K562 (cell line): ENCODE data around the gene GRK4. TPM values are rescaled to one million over a fixed set of nuclear protein-coding genes. Genes with fewer than 3 reads are reported as not detected.

ENCODE experiments used
- ATAC-seq: fragments of 200-7000 bp; cut with Tn5 transposase; 3 replicates; pipeline ENCODE4 v1.9.1; 2020; ENCODE audit warnings: moderate library complexity
- BruUV-seq: library from RNA; stranded (reverse); fragments of 400-500 nt; replicated peaks from 2 replicates; lab custom pipeline; 2021; lab: Mats Ljungman, UMichigan
- CTCF ChIA-PET: fragments of 300-600 bp; formaldehyde crosslinking; extraction: SDS; loops from one replicate; lab custom pipeline; 2021; ENCODE audit warnings: low intra/inter-chr PET ratio; lab: Yijun Ruan, JAX
- POLR2A ChIA-PET: fragments of 300-600, 350-650 bp; sonication (Branson Sonifier 250); formaldehyde crosslinking; extraction: SDS; loops from one replicate; lab custom pipeline; 2021; ENCODE audit warnings: antibody characterized with exemption, inconsistent platforms; lab: Yijun Ruan, JAX
- DNase-seq, 4 experiments: peaks; one replicate each; pipeline versions ENCODE4 v3.0.0 to v3.0.0-alpha.2; 2011 to 2018; ENCODE audit warnings: low spot score in 3 of 4, mixed read lengths in 3 of 4; ENCODE audit errors: extremely low read depth in 1 of 4
- FAIRE-seq: peaks from 2 replicates; lab custom pipeline; 2011; peaks lifted over from hg19 to GRCh38; lab: Jason Lieb, UNC
- H2AFZ ChIP-seq: 2 replicates; pipeline ENCODE4 v1.6.0; 2011; ENCODE audit warnings: low read depth, low read length, control low read depth, inconsistent platforms
- H3K27ac ChIP-seq: fragments of 200-600 bp; 3 replicates; pipeline ENCODE4 v1.8.0; 2011; ENCODE audit warnings: low read depth, mild to moderate bottlenecking, control low read depth, inconsistent platforms, low read length, moderate library complexity, mixed read lengths; ENCODE audit errors: extremely low read depth
- H3K27me3 ChIP-seq, 2 experiments: fragments of 300-600 bp in 1 of 2; 2 replicates in 1 of 2; 3 replicates in 1 of 2; pipeline versions ENCODE4 v1.6.0 to v1.8.0; 2011; ENCODE audit warnings: inconsistent platforms in 2 of 2, low read length in 2 of 2, mild to moderate bottlenecking in 1 of 2, mixed read lengths in 1 of 2, moderate library complexity in 1 of 2; ENCODE audit not compliant: control insufficient read depth in 2 of 2, insufficient read depth in 2 of 2
- H3K36me3 ChIP-seq: fragments of 300-600 bp; 3 replicates; pipeline ENCODE4 v1.8.0; 2011; ENCODE audit warnings: mild to moderate bottlenecking, low read length, inconsistent platforms; ENCODE audit not compliant: control insufficient read depth, insufficient read depth
- H3K4me1 ChIP-seq, 2 experiments: fragments of 200-600 bp in 1 of 2; replicated peaks in 1 of 2; 2 replicates in 1 of 2; 3 replicates in 1 of 2; pipeline versions ENCODE4 v1.5.1 to v1.8.0; 2011; ENCODE audit warnings: inconsistent platforms in 2 of 2, low read length in 2 of 2, mild to moderate bottlenecking in 1 of 2, mixed read lengths in 1 of 2, moderate library complexity in 1 of 2; ENCODE audit not compliant: control insufficient read depth in 2 of 2, insufficient read depth in 2 of 2
- H3K4me2 ChIP-seq: 2 replicates; pipeline ENCODE4 v1.6.1; 2011; ENCODE audit warnings: low read length, control low read depth, inconsistent platforms, mixed read lengths; ENCODE audit not compliant: insufficient read depth
- H3K4me3 ChIP-seq: fragments of 200-600 bp; sonication (generic), shearing (Covaris generic); 2 replicates; pipeline ENCODE4 v1.5.1; 2016; ENCODE audit warnings: control low read depth, inconsistent platforms
- H3K79me2 ChIP-seq: fragments of 200-600 bp; 3 replicates; pipeline ENCODE4 v1.8.0; 2011; ENCODE audit warnings: low read length, inconsistent platforms; ENCODE audit not compliant: control insufficient read depth, insufficient read depth
- H3K9ac ChIP-seq, 2 experiments: 2 replicates each; pipeline versions ENCODE4 v1.6.0 to v1.6.1; 2011; ENCODE audit warnings: low read depth in 2 of 2, low read length in 2 of 2, control low read depth in 1 of 2, inconsistent platforms in 1 of 2, mild to moderate bottlenecking in 1 of 2, mixed read lengths in 1 of 2; ENCODE audit not compliant: insufficient read depth in 1 of 2
- H3K9me1 ChIP-seq: one replicate; pipeline ENCODE4 v1.6.0; 2011; ENCODE audit warnings: inconsistent platforms, mild to moderate bottlenecking, low read length, moderate library complexity; ENCODE audit not compliant: control insufficient read depth, insufficient read depth
- H3K9me3 ChIP-seq: replicated peaks from 2 replicates; pipeline ENCODE4 v1.5.1; 2011; ENCODE audit warnings: low read depth, low read length, inconsistent platforms; ENCODE audit not compliant: control insufficient read depth, insufficient read depth
- H4K20me1 ChIP-seq: replicated peaks from 2 replicates; pipeline ENCODE4 v1.6.1; 2011; ENCODE audit warnings: low read length, inconsistent platforms, mixed read lengths; ENCODE audit not compliant: control insufficient read depth, insufficient read depth
- CLOCK ChIP-seq: fragments of 250-450 bp; sonication (Bioruptor Pico); IDR thresholded peaks from 2 replicates; pipeline ENCODE4 v1.4.0; 2020; ENCODE audit warnings: mild to moderate bottlenecking, moderate library complexity, borderline replicate concordance
- FOXM1 ChIP-seq, 2 experiments: fragments of 450-650 bp in 1 of 2; sonication (generic) in 1 of 2; formaldehyde crosslinking in 1 of 2; IDR thresholded peaks; 2 replicates each; pipeline versions ENCODE4 v1.6.1 to v1.9.0; 2017 to 2022; ENCODE audit warnings: low read depth in 2 of 2, mild to moderate bottlenecking in 2 of 2, missing genetic modification reagents in 1 of 2, moderate library complexity in 1 of 2
- NFIX ChIP-seq: fragments of 250-450 bp; sonication (Bioruptor Pico); IDR thresholded peaks from 2 replicates; pipeline ENCODE4 v1.4.0; 2020; ENCODE audit warnings: low read depth, mild to moderate bottlenecking, moderate library complexity
- TEAD1 ChIP-seq, 2 experiments: fragments of 450-650 bp in 1 of 2; sonication (generic) in 1 of 2; formaldehyde crosslinking; IDR thresholded peaks; 2 replicates each; pipeline versions ENCODE4 v1.4.0 to v1.8.0; 2020 to 2022; ENCODE audit warnings: mild to moderate bottlenecking in 2 of 2, missing genetic modification reagents in 1 of 2
- TOE1 ChIP-seq, 2 experiments: fragments of 450-650 bp in 1 of 2; sonication (generic) in 1 of 2; formaldehyde crosslinking in 1 of 2; IDR thresholded peaks; 2 replicates each; pipeline versions ENCODE4 v1.7.1 to v1.8.0; 2016 to 2022; ENCODE audit warnings: borderline replicate concordance in 2 of 2, mild to moderate bottlenecking in 2 of 2, antibody characterized with exemption in 1 of 2, inconsistent platforms in 1 of 2, low read depth in 1 of 2, missing genetic modification reagents in 1 of 2, moderate library complexity in 1 of 2
- ZNF316 ChIP-seq: fragments of 450-650 bp; IDR thresholded peaks from 2 replicates; pipeline ENCODE4 v1.6.1; 2016
- WGBS: fragments of 100-300 bp; shearing (Covaris generic); methylation state at CpG from one replicate; pipeline ENCODE4 v1.1.6; 2016; ENCODE audit warnings: low coverage, mixed read lengths; ENCODE audit not compliant: insufficient coverage; ENCODE audit errors: missing lambda C conversion rate; 5-methylcytosine and 5-hydroxymethylcytosine counted together
- in situ Hi-C: fragments of 300-500 bp; cut with MboI; formaldehyde crosslinking; loops from 4 replicates; pipeline ENCODE4 v1.15.0; 2018; ENCODE audit warnings: inconsistent platforms, mixed read lengths
- intact Hi-C: fragments of 100-400 bp; cut with micrococcal nuclease; formaldehyde crosslinking; loops from 2 replicates; pipeline ENCODE4 v1.14.2; 2022
- polyA plus RNA-seq, 8 experiments: library from polyadenylated mRNA; depleted of rRNA in 4 of 8; stranded (reverse) in 5 of 8; unstranded in 3 of 8; fragments of >200 nt; fragmentation: Nextera tagmentation in 2 of 8; fragmentation: Illumina TruSeq in 1 of 8; extraction: Ambion mirVana in 2 of 8; extraction: Trizol in 1 of 8; gene quantifications; 2 replicates each; pipeline versions ENCODE4 v1.2.1 to v1.2.3, GENCODE V29; 2011 to 2014; ENCODE audit warnings: inconsistent platforms in 1 of 8, missing spikeins in 1 of 8
- total RNA-seq, 7 experiments: library from RNA; depleted of rRNA in 6 of 7; stranded (reverse); fragments of >200 nt in 6 of 7; fragmentation: Illumina TruSeq in 2 of 7; extraction: Trizol in 2 of 7; gene quantifications; 2 replicates each; pipeline versions ENCODE4 v1.2.1 to v1.2.3, GENCODE V29; 2011 to 2021; ENCODE audit warnings: low replicate concordance in 1 of 7

Gene GRK4
- total and polyA plus RNA-seq, 9 of the 15 experiments (the other 6 are each of a cell fraction or from before 2014, with no cell fraction given) = 1.1 to 4.8 (median 2.6) TPM

GRCh38 chr4:3062471-3062870 is 99.1 kb downstream of the GRK4 start (continued):
- no peak for TF ChIP-seq NFIX (CRISPR knock-in tag)

- peaks cover 32 to 61% of the 10 kb centered on the region in 2 experiments for H3K27me3 ChIP-seq
- no peak overlapping the region for H3K4me2 ChIP-seq
- POLR2A ChIA-PET = interaction anchor here (0.6 kb wide), 1 partner anchor 924 kb away, joined by 3 read pairs; no protein-coding TSS in a partner anchor
- CTCF ChIA-PET = no interaction called here
- ATAC-seq (no peak), FAIRE-seq (no peak), DNase-seq (no peak)
- H3K36me3 ChIP-seq = no peaks in the 10 kb centered on the region
- no peaks in the 10 kb centered on the region for H3K9me3 ChIP-seq
- intact Hi-C loops (no loop called here), in situ Hi-C loops (no loop called here)
- no peak overlapping the region for H2AFZ ChIP-seq
- H3K4me1 ChIP-seq = no peaks in the 10 kb centered on the region; a peak in 3 of 5 replicates
- TF ChIP-seq TEAD1 (CRISPR knock-in tag; IDR thresholded peaks at IDR 0.05) (no peak), FOXM1 (IDR thresholded peaks at IDR 0.05; ENCODE audit: low read depth) (no peak), FOXM1 (CRISPR knock-in tag; IDR thresholded peaks at IDR 0.05; ENCODE audit: low read depth) (no peak), CLOCK (CRISPR knock-in tag) (no peak), TOE1 (IDR thresholded peaks at IDR 0.05; ENCODE audit: borderline replicate concordance) (no peak), TOE1 (CRISPR knock-in tag; IDR thresholded peaks at IDR 0.05; ENCODE audit: borderline replicate concordance, low read depth) (no peak), ZNF316 (no peak)
- H4K20me1 ChIP-seq = 0 out of 2 replicates have a peak, but pooled peaks cover 2% of the 10 kb centered on the region
- H3K9ac ChIP-seq = no peak overlapping the region
- no peak overlapping the region for H3K4me3 ChIP-seq
- no peak overlapping the region for H3K27ac ChIP-seq
- H3K9me1 ChIP-seq = no peaks in the 10 kb centered on the region
- WGBS = 11% methylated on average over 3 of the region's 3 CpGs
- no peaks in the 10 kb centered on the region for H3K79me2 ChIP-seq
- BruUV-seq = no TSS peak
Observed at GRCh38 chr4:3065551-3065950, 102.2 kb downstream of the GRK4 start.
